ENCODE data around the gene AAR2. TPM values are rescaled to one million over a fixed set of nuclear protein-coding genes. Genes with fewer than 3 reads are reported as not detected.

Gene AAR2
- total RNA-seq, 4 donors from 2014 or later, result 25.5 to 33.3 (median 29.9) TPM

- intact Hi-C loops (cut with DNase I), result no loop called here
- peaks cover under 1% of the 10 kb centered on the region for H3K27me3 ChIP-seq
- WGBS, 2 donors, result 79 to 84% methylated on average over 11 of the region's 11 CpGs
Observed at GRCh38 chr20:36298795-36299339, 62.6 kb downstream of the AAR2 start.

GRCh38 chr20:36299459-36299858, 63.2 kb downstream of the AAR2 start:
- intact Hi-C loops (cut with DNase I), result no loop called here
- Histone ChIP-seq H3K27ac (no peak overlapping the region), H3K27me3 (peaks cover 4% of the 10 kb centered on the region), H3K9me3 (no peaks in the 10 kb centered on the region), H3K4me1 (no peaks in the 10 kb centered on the region), H3K4me3 (replicated peaks in 1 of 3) (no peak overlapping the region), H3K36me3 (no peaks in the 10 kb centered on the region)
- 78 to 88% methylated on average over 4 of the region's 4 CpGs for WGBS, 2 donors
- no peak for DNase-seq
- TF ChIP-seq CTCF (IDR thresholded peaks at IDR 0.05), result no peak
- TF ChIP-seq POLR2A (IDR thresholded peaks at IDR 0.05), result no peak

More at GRCh38 chr20:36298795-36299339, 62.6 kb downstream of the AAR2 start:
- Histone ChIP-seq H3K27ac (no peak overlapping the region), H3K36me3 (no peaks in the 10 kb centered on the region), H3K4me3 (replicated peaks in 1 of 3) (no peak overlapping the region), H3K9me3 (no peaks in the 10 kb centered on the region), H3K4me1 (no peaks in the 10 kb centered on the region)
- DNase-seq, result no peak
- no peak for TF ChIP-seq POLR2A (IDR thresholded peaks at IDR 0.05)
- no peak for TF ChIP-seq CTCF (IDR thresholded peaks at IDR 0.05)

- Histone ChIP-seq H3K36me3 (no peaks in the 10 kb centered on the region), H3K4me1 (peaks cover 4 to 6% of the 10 kb centered on the region in 2 donors), H3K27ac (no peak overlapping the region), H3K4me3 (replicated peaks in 1 of 3) (no peak overlapping the region), H3K9me3 (no peaks in the 10 kb centered on the region), H3K27me3 (peaks cover 19% of the 10 kb centered on the region)
- intact Hi-C loops (cut with DNase I), result no loop called here
- no peak for DNase-seq
- WGBS, 2 donors, result 60 to 76% methylated on average over 7 of the region's 7 CpGs
- no peak for TF ChIP-seq CTCF (IDR thresholded peaks at IDR 0.05)
- no peak for TF ChIP-seq POLR2A (IDR thresholded peaks at IDR 0.05)
Observed at GRCh38 chr20:36301359-36302119, 65.3 kb downstream of the AAR2 start.

GRCh38 chr20:36303020-36303595, 66.8 kb downstream of the AAR2 start:
- peaks cover 25% of the 10 kb centered on the region for H3K27me3 ChIP-seq
- intact Hi-C loops (cut with DNase I), result no loop called here
- TF ChIP-seq CTCF (IDR thresholded peaks at IDR 0.05), result no peak
- no peak for TF ChIP-seq POLR2A (IDR thresholded peaks at IDR 0.05)
- H3K9me3 ChIP-seq, result no peaks in the 10 kb centered on the region
- 33 to 40% methylated on average over 13 to 14 of the region's 14 CpGs for WGBS, 2 donors
- H3K36me3 ChIP-seq, result no peaks in the 10 kb centered on the region
- H3K4me1 ChIP-seq, result peaks cover 8 to 12% of the 10 kb centered on the region in 2 donors
- no peak for DNase-seq
- no peak overlapping the region for H3K27ac ChIP-seq
- no peak overlapping the region for H3K4me3 ChIP-seq (replicated peaks in 1 of 3)

- Histone ChIP-seq H3K4me1 (peaks cover 8 to 12% of the 10 kb centered on the region in 2 donors), H3K36me3 (no peaks in the 10 kb centered on the region), H3K27ac (no peak overlapping the region), H3K4me3 (replicated peaks in 1 of 3) (no peak overlapping the region), H3K9me3 (no peaks in the 10 kb centered on the region), H3K27me3 (peaks cover 25% of the 10 kb centered on the region)
- DNase-seq, result no peak
- TF ChIP-seq CTCF (IDR thresholded peaks at IDR 0.05), result no peak
- TF ChIP-seq POLR2A (IDR thresholded peaks at IDR 0.05), result no peak
- intact Hi-C loops (cut with DNase I), result no loop called here
- 45 to 54% methylated on average over 1 of the region's 1 CpG for WGBS, 2 donors
Observed at GRCh38 chr20:36303831-36304230, 67.6 kb downstream of the AAR2 start.
